ENCODE data around the gene IER2.

DNA sequence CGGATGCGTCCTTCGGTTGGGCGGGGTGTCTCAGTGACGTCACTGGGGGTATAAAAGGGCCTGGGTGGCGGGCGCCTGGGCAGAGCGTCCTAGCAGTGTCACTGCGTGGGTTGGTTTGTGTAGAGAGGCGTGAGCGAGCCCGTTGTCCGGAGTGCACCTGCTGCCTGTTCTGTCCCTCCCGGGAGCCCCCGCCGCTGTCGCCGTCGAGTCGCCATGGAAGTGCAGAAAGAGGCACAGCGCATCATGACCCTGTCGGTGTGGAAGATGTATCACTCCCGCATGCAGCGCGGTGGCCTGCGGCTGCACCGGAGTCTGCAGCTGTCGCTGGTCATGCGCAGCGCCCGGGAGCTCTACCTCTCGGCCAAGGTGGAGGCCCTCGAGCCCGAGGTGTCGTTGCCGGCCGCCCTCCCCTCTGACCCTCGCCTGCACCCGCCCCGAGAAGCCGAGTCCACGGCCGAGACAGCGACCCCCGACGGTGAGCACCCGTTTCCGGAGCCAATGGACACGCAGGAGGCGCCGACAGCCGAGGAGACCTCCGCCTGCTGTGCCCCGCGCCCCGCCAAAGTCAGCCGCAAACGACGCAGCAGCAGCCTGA, 2.9 kb downstream of the IER2 start:
- TF ChIP-seq, protein P1, sequence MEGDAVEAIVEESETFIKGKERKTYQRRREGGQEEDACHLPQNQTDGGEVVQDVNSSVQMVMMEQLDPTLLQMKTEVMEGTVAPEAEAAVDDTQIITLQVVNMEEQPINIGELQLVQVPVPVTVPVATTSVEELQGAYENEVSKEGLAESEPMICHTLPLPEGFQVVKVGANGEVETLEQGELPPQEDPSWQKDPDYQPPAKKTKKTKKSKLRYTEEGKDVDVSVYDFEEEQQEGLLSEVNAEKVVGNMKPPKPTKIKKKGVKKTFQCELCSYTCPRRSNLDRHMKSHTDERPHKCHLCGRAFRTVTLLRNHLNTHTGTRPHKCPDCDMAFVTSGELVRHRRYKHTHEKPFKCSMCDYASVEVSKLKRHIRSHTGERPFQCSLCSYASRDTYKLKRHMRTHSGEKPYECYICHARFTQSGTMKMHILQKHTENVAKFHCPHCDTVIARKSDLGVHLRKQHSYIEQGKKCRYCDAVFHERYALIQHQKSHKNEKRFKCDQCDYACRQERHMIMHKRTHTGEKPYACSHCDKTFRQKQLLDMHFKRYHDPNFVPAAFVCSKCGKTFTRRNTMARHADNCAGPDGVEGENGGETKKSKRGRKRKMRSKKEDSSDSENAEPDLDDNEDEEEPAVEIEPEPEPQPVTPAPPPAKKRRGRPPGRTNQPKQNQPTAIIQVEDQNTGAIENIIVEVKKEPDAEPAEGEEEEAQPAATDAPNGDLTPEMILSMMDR (conservative IDR thresholded peaks at IDR 0.05) = no peak; the same call in 1 of the 2 replicates
- TF ChIP-seq ZFX (IDR thresholded peaks at IDR 0.05) = no peak

Measured in C4-2B (cell line).